ENCODE data around the gene ATP6V0A1.

- TF ChIP-seq POLR2A (IDR thresholded peaks at IDR 0.05) (no peak), CTCF (IDR thresholded peaks at IDR 0.05) (no peak)
These were observed 64.2 kb downstream of the ATP6V0A1 start for GRCh38 chr17:42522798-42523278.

All from testis (tissue), 2 donors.